GM19438 (cell line): ENCODE measurements around the gene AFF1.
"Not testable (repeated sequence)": the region's sequence is repeated elsewhere in the genome, so short reads cannot be mapped to it uniquely, and the experiment has no call there.

Source experiments
- ATAC-seq: cut with Tn5 transposase; IDR thresholded peaks from one replicate; pipeline ENCODE4 v1.9.1; 2021; ENCODE audit warnings: low read depth; ENCODE audit not compliant: unreplicated experiment

The AFF1 gene

DNA sequence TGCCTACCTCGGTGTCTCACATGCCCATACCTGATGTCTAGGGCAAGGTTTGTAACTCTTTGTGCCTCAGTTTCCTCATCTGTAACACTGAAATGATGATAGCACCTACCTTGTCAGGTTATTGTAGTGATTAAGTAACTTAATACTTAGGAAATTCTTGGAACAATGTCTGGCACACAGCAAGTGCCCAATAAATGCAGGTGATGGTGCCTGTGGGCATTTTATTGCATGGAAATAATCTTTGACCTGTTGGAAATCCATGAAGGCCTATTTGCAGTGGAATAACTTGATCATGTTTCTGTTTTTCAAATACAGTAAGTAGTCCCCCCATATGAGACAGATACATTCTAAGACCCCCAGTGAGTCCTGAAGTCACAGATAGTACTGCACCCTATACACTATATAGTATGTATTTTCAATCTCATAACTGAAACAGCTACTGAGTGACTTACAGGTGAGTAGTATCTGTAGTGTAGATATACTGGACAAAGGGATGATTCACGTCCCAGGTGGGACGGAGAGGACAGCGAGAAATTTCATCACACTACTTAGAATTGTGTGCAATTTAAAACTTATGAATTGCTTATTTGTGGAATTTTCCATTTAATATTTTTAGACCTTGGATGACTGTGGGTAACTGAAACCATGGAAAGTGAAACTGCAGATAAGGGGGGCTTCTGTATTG, 42.1 kb downstream of the AFF1 start:
- ATAC-seq: no peak

GRCh38 chr4:86977621-86978184, 42.9 kb downstream of the AFF1 start:
- ATAC-seq: peak; percentile 73

DNA sequence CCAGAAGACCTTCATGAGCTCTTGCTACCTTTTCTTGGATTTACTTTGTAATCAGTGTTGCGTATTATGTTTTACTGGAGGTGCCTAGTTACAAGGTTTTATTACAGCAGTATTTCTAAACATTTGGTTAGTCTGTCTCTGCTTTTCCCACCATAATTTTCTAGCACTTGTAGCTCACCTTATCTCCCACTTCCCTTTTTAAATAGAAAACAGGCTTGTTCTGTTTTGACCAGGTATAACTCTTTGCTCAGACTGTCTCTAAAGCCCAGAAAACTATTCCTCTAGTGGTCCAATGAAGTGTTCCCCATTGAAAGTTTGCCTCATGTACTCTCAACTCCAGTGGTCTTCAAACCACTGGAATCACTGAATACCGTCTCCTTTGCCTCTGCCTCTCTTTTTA, 43.9 kb downstream of the AFF1 start:
- ATAC-seq: no peak

DNA sequence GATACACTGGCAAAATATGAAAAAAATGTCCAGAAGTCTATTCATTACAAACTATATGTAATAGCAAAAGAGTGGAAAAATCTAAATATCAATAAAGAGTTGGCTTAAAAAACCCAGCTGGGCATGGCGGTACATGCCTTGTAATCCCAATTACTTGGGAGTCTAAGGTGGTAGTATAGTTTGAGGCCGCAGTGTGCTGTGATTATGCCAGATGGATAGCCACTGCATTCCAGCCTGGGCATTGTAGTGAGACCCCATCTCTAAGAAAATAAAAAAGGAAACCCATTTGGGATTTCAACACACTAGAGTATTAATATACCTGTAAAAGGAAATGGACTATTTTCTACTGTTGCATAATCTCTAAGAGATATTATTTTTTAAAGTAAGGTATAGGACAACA, 45.4 kb downstream of the AFF1 start:
- ATAC-seq: no peak

DNA sequence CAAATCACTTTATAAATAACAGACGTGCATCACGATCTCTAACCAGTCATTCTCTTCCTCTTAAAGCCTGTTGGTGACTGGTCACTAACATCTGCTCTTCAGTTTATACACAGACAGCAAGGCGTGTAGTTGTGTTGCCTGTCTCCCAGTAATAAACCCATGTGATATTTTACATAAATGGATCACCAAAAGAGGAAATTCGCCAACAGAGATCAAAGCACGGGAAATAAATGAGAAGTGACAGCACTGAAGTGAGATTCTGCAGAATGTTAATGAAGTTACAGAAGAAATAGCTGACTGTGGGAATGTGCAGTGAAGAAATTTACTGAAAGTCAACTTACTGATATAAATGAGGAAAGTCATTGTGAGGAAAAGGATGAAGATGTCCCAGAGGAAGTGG, 47.0 kb downstream of the AFF1 start:
- no peak for ATAC-seq

DNA sequence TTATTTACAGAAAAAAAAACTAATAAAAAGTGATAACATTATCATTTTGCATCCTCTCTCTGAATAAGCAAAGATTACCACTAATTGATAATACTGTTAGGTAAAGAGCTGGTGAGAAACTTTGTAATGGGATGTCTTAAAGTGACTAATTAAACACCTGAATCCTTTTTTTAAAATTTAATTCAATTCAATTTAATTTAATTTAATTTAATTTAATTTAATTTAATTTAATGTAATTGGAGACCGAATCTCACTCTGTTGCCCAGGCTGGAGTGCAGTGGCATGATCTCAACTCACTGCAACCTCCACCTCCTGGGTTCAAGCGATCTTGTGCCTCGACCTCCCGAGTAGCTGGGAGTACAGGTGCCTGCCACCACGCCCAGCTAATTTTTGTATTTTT, 51.0 kb downstream of the AFF1 start:
- not testable (repeated sequence) for ATAC-seq

DNA sequence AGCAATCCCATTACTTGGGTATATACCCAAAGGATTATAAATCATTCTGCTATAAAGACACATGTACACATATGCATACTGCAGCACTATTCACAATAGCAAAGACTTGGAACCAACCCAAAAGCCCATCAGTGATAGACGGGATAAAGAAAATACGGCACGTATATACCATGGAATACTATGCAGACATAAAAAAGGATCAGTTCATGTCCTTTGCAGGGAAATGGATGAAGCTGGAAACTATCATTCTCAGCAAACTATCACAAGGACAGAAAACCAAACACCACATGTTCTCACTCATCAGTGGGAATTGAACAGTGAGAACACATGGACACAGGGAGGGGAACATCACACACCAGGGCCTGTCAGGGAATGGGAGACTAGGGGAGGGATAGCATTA, 54.8 kb downstream of the AFF1 start:
- not testable (repeated sequence) for ATAC-seq

GRCh38 chr4:86990510-86990909, 55.7 kb downstream of the AFF1 start:
- ATAC-seq: no peak

DNA sequence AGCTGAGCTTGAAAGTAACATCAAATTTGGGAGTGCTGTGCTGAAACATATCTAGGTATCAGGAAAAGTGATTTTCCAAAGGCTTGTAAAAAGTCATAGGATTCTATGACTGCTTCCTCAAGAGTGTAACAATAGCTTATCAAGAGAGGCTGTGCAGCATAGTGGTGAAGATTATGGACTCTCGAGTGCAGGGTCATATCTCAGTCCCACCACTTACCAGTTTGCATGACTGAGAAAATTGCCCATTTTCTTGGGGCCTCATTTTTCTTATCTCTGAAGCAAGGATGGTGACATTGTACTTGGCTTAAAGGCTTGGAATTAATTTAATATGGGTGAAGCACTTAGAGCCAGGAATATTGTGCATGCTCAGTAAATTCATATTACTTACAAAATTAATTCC, 57.2 kb downstream of the AFF1 start:
- no peak for ATAC-seq

- ATAC-seq: no peak
Observed at GRCh38 chr4:86993909-86994681, 59.3 kb downstream of the AFF1 start.

GRCh38 chr4:86994686-86995085, 59.9 kb downstream of the AFF1 start:
- no peak for ATAC-seq

DNA sequence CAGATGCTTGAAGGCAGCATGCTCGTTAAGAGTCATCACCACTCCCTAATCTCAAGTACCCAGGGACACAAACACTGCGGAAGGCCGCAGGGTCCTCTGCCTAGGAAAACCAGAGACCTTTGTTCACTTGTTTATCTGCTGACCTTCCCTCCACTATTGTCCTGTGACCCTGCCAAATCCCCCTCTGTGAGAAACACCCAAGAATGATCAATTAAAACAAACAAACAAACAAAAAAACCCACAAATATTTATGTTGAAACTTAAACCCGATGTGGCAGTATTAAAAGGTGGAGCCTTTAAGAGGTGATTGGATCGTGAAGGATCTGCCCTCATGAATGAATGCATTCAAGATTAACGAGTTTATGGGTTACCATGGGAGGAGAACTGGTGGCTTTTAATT, 61.7 kb downstream of the AFF1 start:
- ATAC-seq: not testable (repeated sequence)

GRCh38 chr4:86999136-86999643, 64.4 kb downstream of the AFF1 start:
- no peak for ATAC-seq

GRCh38 chr4:87002682-87003043, 67.9 kb downstream of the AFF1 start:
- ATAC-seq: no peak

GRCh38 chr4:87003266-87003665, 68.5 kb downstream of the AFF1 start:
- ATAC-seq: no peak

DNA sequence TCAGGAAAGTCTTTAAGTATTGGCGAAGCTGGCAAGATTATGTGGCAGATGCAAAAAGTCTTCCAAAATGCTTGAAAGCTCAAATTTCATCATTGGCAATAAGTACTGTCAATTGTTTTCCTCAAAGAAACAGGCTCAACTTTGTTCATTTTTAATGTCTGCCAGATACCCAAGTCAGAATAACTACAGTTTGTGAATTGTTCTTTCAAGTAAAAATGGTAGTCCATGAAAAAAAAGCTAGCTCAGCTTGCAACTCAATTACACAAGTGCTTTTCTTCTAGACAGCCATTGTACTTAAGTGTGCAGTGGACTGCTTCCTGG, 70.5 kb downstream of the AFF1 start:
- no peak for ATAC-seq

GRCh38 chr4:87005690-87006425, 71.0 kb downstream of the AFF1 start:
- peak; percentile 3 for ATAC-seq

DNA sequence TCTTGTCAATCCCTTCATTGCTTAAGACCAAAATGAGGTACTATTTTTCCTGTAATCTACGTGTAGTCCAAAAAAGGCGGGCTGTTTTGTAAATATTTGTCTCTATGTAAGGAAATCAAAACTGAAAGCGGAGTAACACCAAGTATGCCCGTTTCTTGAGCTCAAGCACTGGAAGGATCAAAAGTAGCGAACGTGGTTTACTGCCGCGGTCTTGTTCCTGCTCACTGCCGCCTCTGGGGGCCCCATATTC, 71.5 kb downstream of the AFF1 start:
- peak; percentile 58 for ATAC-seq

- peak; percentile 65 for ATAC-seq
Observed at GRCh38 chr4:87006676-87007527, 72.1 kb downstream of the AFF1 start.
